ENCODE measurements around the gene RIMKLA.

The RIMKLA gene

DNA sequence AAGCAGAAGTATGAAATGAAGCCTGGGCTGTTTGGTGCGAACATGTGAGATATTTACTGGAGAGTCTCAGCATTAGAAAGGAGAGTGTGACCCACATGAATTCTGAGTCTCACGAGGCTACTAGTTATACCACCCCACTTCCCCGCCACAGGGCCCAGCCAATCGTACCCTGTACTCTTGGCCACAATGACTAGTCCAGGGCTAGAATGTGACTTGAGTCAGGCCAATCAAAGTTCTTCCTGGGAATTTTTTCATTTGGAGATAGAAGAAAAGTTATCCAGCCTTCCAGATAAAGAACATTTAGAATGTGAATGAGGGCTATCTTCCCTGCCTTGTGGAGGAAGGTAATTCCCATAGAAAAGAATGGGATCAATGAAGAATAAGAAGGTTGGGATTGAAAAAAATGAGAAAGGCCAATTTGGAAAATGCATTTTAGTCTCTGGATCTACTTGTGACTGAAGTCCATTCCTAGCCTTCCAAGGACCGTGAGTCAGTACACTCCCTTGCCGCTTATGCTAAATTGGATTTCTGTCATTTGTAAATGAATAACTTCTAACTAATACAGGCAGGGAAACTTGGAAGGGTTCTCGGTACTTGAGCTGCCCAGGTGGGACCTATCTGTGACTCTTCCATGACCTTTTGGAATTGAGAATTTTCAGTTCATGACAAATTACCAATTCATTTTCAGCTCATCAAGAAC is 12.3 kb upstream of the RIMKLA start:
- Mint-ChIP-seq H3K9me3 (no peaks in the 10 kb centered on the region), H3K27me3 (ENCODE audit: low read depth, poor library complexity) (peaks cover 12% of the 10 kb centered on the region)

DNA sequence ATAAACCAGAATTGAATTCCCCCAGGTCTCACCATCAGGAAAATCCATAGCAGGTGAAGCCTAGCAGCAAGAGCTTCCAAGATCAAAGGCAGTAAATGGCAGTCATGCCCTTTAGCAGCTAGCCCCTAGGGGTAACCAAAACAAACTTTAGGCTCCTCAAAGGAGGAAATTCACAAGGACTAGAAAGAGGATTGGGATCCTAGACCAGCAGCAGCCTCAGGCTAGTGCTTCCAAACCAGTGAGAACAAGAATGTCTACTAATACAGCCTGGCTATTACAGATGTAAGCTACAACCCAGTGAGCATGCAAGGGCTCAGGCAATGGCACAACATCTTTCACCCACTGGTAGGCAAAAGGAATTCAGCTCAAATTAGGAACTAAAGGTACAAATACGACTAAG is 11.1 kb upstream of the RIMKLA start:
- Mint-ChIP-seq H3K36me3 (ENCODE audit: low read depth) (no peaks in the 10 kb centered on the region), H3K27me3 (ENCODE audit: low read depth, poor library complexity) (peaks cover 2% of the 10 kb centered on the region), H3K27ac (no peak overlapping the region), H3K4me1 (peaks cover 9% of the 10 kb centered on the region), H3K4me3 (no peak overlapping the region), H3K9me3 (no peaks in the 10 kb centered on the region)
- TF ChIP-seq, protein P1, sequence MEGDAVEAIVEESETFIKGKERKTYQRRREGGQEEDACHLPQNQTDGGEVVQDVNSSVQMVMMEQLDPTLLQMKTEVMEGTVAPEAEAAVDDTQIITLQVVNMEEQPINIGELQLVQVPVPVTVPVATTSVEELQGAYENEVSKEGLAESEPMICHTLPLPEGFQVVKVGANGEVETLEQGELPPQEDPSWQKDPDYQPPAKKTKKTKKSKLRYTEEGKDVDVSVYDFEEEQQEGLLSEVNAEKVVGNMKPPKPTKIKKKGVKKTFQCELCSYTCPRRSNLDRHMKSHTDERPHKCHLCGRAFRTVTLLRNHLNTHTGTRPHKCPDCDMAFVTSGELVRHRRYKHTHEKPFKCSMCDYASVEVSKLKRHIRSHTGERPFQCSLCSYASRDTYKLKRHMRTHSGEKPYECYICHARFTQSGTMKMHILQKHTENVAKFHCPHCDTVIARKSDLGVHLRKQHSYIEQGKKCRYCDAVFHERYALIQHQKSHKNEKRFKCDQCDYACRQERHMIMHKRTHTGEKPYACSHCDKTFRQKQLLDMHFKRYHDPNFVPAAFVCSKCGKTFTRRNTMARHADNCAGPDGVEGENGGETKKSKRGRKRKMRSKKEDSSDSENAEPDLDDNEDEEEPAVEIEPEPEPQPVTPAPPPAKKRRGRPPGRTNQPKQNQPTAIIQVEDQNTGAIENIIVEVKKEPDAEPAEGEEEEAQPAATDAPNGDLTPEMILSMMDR (IDR thresholded peaks at IDR 0.05), result no peak
- DNase-seq, result no peak

More for the DNA sequence above, 12.3 kb upstream of the RIMKLA start:
- TF ChIP-seq, protein P1 (IDR thresholded peaks at IDR 0.05), result no peak
- H3K36me3 Mint-ChIP-seq (ENCODE audit: low read depth), result no peaks in the 10 kb centered on the region
- no peak overlapping the region for H3K4me3 Mint-ChIP-seq
- peaks cover 9% of the 10 kb centered on the region for H3K4me1 Mint-ChIP-seq
- no peak overlapping the region for H3K27ac Mint-ChIP-seq
- no peak for DNase-seq

DNA sequence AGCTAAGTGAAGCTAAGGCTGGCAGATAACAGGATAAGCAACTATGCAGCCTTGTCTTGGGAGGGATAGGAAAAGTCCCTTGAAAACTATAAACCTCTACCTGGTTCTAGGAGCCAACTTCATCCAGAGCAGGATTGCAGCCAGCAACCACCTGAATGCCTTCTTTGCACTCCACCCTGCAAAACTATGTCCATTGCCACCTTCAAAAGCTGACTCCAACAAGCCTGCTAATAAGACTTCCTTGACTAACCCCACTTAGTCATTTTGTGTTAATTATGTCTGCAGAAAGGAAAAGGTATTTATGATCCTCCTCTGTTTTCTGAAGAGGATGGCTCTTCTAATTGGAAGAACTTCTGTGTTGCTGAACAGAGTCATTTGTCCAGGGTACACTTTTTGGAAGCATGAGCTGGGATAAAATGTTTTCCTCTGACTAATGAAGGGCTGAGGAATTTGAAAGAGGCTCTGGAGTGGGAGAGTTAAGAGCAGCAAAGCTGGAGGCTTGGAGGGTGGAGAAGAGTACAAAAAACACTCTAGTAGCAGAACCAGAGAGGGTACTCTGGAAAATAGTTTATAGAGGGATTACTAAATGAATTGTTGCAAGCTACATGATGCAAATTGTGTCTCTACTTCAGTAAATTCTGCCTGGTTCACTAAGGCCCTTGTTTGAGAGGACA is 9.6 kb upstream of the RIMKLA start:
- no peak for DNase-seq
- TF ChIP-seq, protein P1 (IDR thresholded peaks at IDR 0.05), result no peak
- Mint-ChIP-seq H3K36me3 (ENCODE audit: low read depth) (no peaks in the 10 kb centered on the region), H3K27me3 (ENCODE audit: low read depth, poor library complexity) (peaks cover 8% of the 10 kb centered on the region), H3K9me3 (no peaks in the 10 kb centered on the region), H3K4me3 (no peak overlapping the region), H3K4me1 (peaks cover 9% of the 10 kb centered on the region), H3K27ac (no peak overlapping the region)

DNA sequence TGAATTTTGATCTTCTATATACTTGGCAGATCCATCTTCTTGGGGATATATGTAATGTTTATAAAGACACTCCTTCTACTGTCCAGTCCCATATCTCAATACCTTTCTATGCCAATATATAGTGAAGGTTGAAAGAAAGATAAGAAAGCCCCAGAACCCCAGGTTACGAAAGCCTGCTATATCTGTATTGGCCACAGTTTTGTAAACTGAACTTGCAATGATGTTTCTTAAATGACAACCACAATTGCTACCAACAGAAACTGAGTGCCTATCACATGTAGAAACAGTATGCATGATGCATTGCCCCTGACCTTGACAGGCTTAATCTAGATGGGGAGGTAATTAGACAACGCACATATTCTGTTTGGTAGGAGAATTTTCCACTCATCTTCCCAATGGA is 7.8 kb upstream of the RIMKLA start:
- no peaks in the 10 kb centered on the region for H3K9me3 Mint-ChIP-seq
- peaks cover 9% of the 10 kb centered on the region for H3K4me1 Mint-ChIP-seq
- no peak overlapping the region for H3K27ac Mint-ChIP-seq
- H3K4me3 Mint-ChIP-seq, result no peak overlapping the region
- DNase-seq, result no peak
- H3K36me3 Mint-ChIP-seq (ENCODE audit: low read depth), result no peaks in the 10 kb centered on the region
- TF ChIP-seq, protein P1 (IDR thresholded peaks at IDR 0.05), result no peak
- peaks cover 25% of the 10 kb centered on the region for H3K27me3 Mint-ChIP-seq (ENCODE audit: low read depth, poor library complexity)

DNA sequence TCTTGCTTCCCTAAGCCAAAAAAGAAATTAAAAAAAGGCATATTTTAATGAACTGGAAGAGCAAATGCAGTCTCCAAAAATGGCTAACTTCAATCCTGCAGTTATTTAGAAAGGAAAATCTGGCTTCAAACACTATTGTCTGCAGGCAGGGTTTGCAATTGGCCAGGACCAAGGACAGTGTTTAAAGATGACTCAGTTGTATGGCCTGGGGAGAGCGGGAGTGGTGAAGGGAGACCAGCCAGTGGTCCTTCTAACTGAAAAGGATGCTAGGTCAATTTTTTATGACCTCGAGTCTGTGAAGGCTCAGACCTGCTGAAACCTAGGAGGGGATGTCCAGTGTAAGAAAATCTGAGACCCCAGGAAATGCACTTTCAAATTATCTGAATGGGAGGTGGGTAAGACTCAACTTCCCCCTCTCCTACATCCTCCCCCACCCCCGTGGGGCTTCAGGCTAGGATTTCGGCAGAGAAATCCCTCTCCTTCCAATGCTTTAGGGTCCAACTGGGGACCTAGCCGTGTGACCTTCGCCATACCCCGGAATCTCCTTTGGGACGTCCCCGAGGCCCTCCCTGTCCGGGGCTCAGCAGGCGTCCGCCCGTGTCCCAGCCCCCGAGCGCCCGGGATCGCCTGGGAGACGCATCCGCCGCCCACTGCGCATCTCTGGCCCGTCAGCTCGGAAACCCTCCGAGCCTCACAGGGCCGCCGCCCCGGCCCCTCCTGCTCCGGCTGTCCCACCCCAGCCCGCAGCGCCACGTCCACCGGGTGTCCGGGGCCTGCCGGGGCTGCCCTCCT is 602 bp upstream of the RIMKLA start:
- peak; percentile 14 for DNase-seq
- Mint-ChIP-seq H3K36me3 (ENCODE audit: low read depth) (no peaks in the 10 kb centered on the region), H3K4me1 (peaks cover 5% of the 10 kb centered on the region), H3K27me3 (ENCODE audit: low read depth, poor library complexity) (peaks cover 75% of the 10 kb centered on the region), H3K27ac (no peak overlapping the region), H3K9me3 (no peaks in the 10 kb centered on the region), H3K4me3 (peak overlapping the region; percentile 76)
- TF ChIP-seq, protein P1 (IDR thresholded peaks at IDR 0.05), result no peak
